ENCODE data around the gene PTGES2.

PTGES2 gene

GRCh38 chr9:128127568-128127989 is at the start of gene PTGES2:
Gene PTGES2 (minus strand): TSS chr9:128127729. CDS start chr9:128127717, 12 bp downstream.
- peak; percentile 40 for DNase-seq (ENCODE audit: low spot score)

GRCh38 chr9:128175726-128176125 is 48.2 kb upstream of the PTGES2 start:
- DNase-seq (ENCODE audit: low spot score): no peak

- no peak for DNase-seq (ENCODE audit: low spot score)
Measured at GRCh38 chr9:128175102-128175563, 47.6 kb upstream of the PTGES2 start.

GRCh38 chr9:128174062-128174461 is 46.5 kb upstream of the PTGES2 start:
- DNase-seq (ENCODE audit: low spot score): no peak

GRCh38 chr9:128169925-128170324 is 42.4 kb upstream of the PTGES2 start:
- DNase-seq (ENCODE audit: low spot score): no peak

- DNase-seq (ENCODE audit: low spot score): no peak
Measured at GRCh38 chr9:128169492-128169891, 42.0 kb upstream of the PTGES2 start.

- DNase-seq (ENCODE audit: low spot score): no peak
Measured at GRCh38 chr9:128168731-128169308, 41.3 kb upstream of the PTGES2 start.

GRCh38 chr9:128167209-128167608 is 39.7 kb upstream of the PTGES2 start:
- DNase-seq (ENCODE audit: low spot score): no peak

GRCh38 chr9:128166169-128166568 is 38.6 kb upstream of the PTGES2 start:
- no peak for DNase-seq (ENCODE audit: low spot score)

GRCh38 chr9:128164307-128164885 is 36.9 kb upstream of the PTGES2 start:
- DNase-seq (ENCODE audit: low spot score): no peak

GRCh38 chr9:128163523-128164306 is 36.2 kb upstream of the PTGES2 start:
- no peak for DNase-seq (ENCODE audit: low spot score)

- no peak for DNase-seq (ENCODE audit: low spot score)
Measured at GRCh38 chr9:128163027-128163515, 35.5 kb upstream of the PTGES2 start.

- DNase-seq (ENCODE audit: low spot score): no peak
Measured at GRCh38 chr9:128162215-128163026, 34.9 kb upstream of the PTGES2 start.

GRCh38 chr9:128161215-128161902 is 33.8 kb upstream of the PTGES2 start:
- no peak for DNase-seq (ENCODE audit: low spot score)

- no peak for DNase-seq (ENCODE audit: low spot score)
Measured at GRCh38 chr9:128160603-128160987, 33.1 kb upstream of the PTGES2 start.

GRCh38 chr9:128159784-128160602 is 32.5 kb upstream of the PTGES2 start, which contains the start of gene BBLN:
Gene BBLN (plus strand): TSS chr9:128160265. CDS start chr9:128160408, 143 bp downstream.
- DNase-seq (ENCODE audit: low spot score): peak; percentile 99

- DNase-seq (ENCODE audit: low spot score): no peak
Measured at GRCh38 chr9:128159522-128159783, 31.9 kb upstream of the PTGES2 start.

- DNase-seq (ENCODE audit: low spot score): no peak
Measured at GRCh38 chr9:128155736-128156500, 28.4 kb upstream of the PTGES2 start.

GRCh38 chr9:128153947-128154695 is 26.6 kb upstream of the PTGES2 start:
- no peak for DNase-seq (ENCODE audit: low spot score)

Measured in COLO829 (cell line).